GM12878 (cell line): ENCODE data around the gene TRAPPC6A. TPM values are rescaled to one million over a fixed set of nuclear protein-coding genes. Genes with fewer than 3 reads are reported as not detected.
A peak's percentile ranks its signal among the peaks of the same experiment; 100 is the strongest.

ENCODE experiments used
- ATAC-seq: fragments of 200-7000 bp; cut with Tn5 transposase; 3 replicates; pipeline ENCODE4 v1.9.1; 2020; ENCODE audit warnings: mild to moderate bottlenecking, moderate library complexity
- BruUV-seq: library from RNA; stranded (reverse); fragments of 400-500 nt; replicated peaks from 2 replicates; lab custom pipeline; 2021; lab: Mats Ljungman, UMichigan
- CTCF ChIA-PET: fragments of 300-600 bp; sonication (Branson Sonifier 250); formaldehyde crosslinking; extraction: SDS; loops from one replicate; lab custom pipeline; 2021; ENCODE audit warnings: inconsistent platforms; lab: Yijun Ruan, JAX
- POLR2A ChIA-PET: fragments of 350-600 bp; formaldehyde crosslinking; extraction: SDS; loops from one replicate; lab custom pipeline; 2021; ENCODE audit warnings: inconsistent platforms; lab: Charles Lee
- RAD21 ChIA-PET: fragments of 300-600 bp; sonication (Branson Sonifier 250); formaldehyde crosslinking; loops from one replicate; lab custom pipeline; 2023; ENCODE audit warnings: antibody characterized with exemption; ENCODE audit not compliant: unreplicated experiment; lab: Charles Lee
- SMC1A ChIA-PET: fragments of 300-600 bp; sonication (Branson Sonifier 250); formaldehyde crosslinking; loops from one replicate; lab custom pipeline; 2023; ENCODE audit not compliant: unreplicated experiment, uncharacterized antibody; lab: Charles Lee
- DNase-seq: peaks from one replicate; pipeline ENCODE4 v3.0.0-alpha.2; 2011; ENCODE audit warnings: low read depth, low spot score
- FAIRE-seq: peaks from 3 replicates; lab custom pipeline; 2011; peaks lifted over from hg19 to GRCh38; lab: Jason Lieb, UNC
- H2AFZ ChIP-seq: 2 replicates; pipeline ENCODE4 v1.6.0; 2011; ENCODE audit warnings: low read depth, low read length, control low read depth; ENCODE audit not compliant: control insufficient read depth
- H3K27ac ChIP-seq: 2 replicates; pipeline ENCODE4 v1.5.1; 2011; ENCODE audit warnings: control low read depth; ENCODE audit not compliant: control insufficient read depth, insufficient read depth
- H3K27me3 ChIP-seq, 2 experiments: replicated peaks in 1 of 2; 2 replicates each; pipeline versions ENCODE4 v1.6.0 to v1.6.1; 2011; ENCODE audit warnings: low read length in 1 of 2; ENCODE audit not compliant: control insufficient read depth in 2 of 2, insufficient read depth in 2 of 2
- H3K36me3 ChIP-seq, 2 experiments: 2 replicates each; pipeline ENCODE4 v1.5.1; 2011; ENCODE audit warnings: low read length in 1 of 2; ENCODE audit not compliant: control insufficient read depth in 2 of 2, insufficient read depth in 2 of 2
- H3K4me1 ChIP-seq: 2 replicates; pipeline ENCODE4 v1.6.1; 2011; ENCODE audit warnings: mild to moderate bottlenecking, low read length, moderate library complexity, mixed read lengths; ENCODE audit not compliant: control insufficient read depth, insufficient read depth
- H3K4me2 ChIP-seq: 2 replicates; pipeline ENCODE4 v1.6.0; 2011; ENCODE audit warnings: control low read depth; ENCODE audit not compliant: control insufficient read depth, insufficient read depth
- H3K4me3 ChIP-seq: fragments of 200-600 bp; sonication (generic); 2 replicates; pipeline ENCODE4 v1.5.1; 2016
- H3K79me2 ChIP-seq: 2 replicates; pipeline ENCODE4 v1.6.0; 2011; ENCODE audit warnings: low read length; ENCODE audit not compliant: control insufficient read depth, insufficient read depth
- H3K9ac ChIP-seq: 2 replicates; pipeline ENCODE4 v1.8.0; 2011; ENCODE audit warnings: low read length, control low read depth, mixed read lengths; ENCODE audit not compliant: control insufficient read depth, insufficient read depth
- H3K9me3 ChIP-seq: replicated peaks from 3 replicates; pipeline ENCODE4 v1.5.1; 2011; ENCODE audit warnings: mild to moderate bottlenecking, low read length; ENCODE audit not compliant: control insufficient read depth, insufficient read depth
- H4K20me1 ChIP-seq: 2 replicates; pipeline ENCODE4 v1.6.0; 2011; ENCODE audit not compliant: control insufficient read depth, insufficient read depth
- FOXM1 ChIP-seq: IDR thresholded peaks from 2 replicates; pipeline ENCODE4 v1.6.1; 2012; ENCODE audit warnings: low read depth, mild to moderate bottlenecking, inconsistent platforms, low read length, moderate library complexity
- JUND ChIP-seq: IDR thresholded peaks from 2 replicates; pipeline ENCODE4 v1.6.1; 2012; ENCODE audit warnings: low read depth, mild to moderate bottlenecking, low read length, improper control_type of control experiment, moderate library complexity
- MTA3 ChIP-seq: IDR thresholded peaks from 2 replicates; pipeline ENCODE4 v1.6.1; 2012; ENCODE audit warnings: low read length, inconsistent platforms, borderline replicate concordance
- RUNX3 ChIP-seq: IDR thresholded peaks from 2 replicates; pipeline ENCODE4 v1.6.1; 2012; ENCODE audit warnings: low read length, inconsistent platforms
- TCF3 ChIP-seq: IDR thresholded peaks from 2 replicates; pipeline ENCODE4 v1.6.1; 2012; ENCODE audit warnings: low read depth, mild to moderate bottlenecking, low read length, borderline replicate concordance; ENCODE audit not compliant: insufficient read depth
- WGBS: methylation state at CpG from one replicate; pipeline ENCODE4 v1.1.6; 2016; ENCODE audit warnings: low lambda C conversion rate; ENCODE audit not compliant: insufficient replicate concordance, insufficient coverage; ENCODE audit errors: missing lambda C conversion rate; 5-methylcytosine and 5-hydroxymethylcytosine counted together
- in situ Hi-C: fragments of 300-500 bp; cut with MboI; formaldehyde crosslinking; loops from 9 replicates; pipeline ENCODE4 v1.14.3; 2018; ENCODE audit warnings: mixed read lengths
- intact Hi-C: fragments of 100-400 bp; cut with micrococcal nuclease; formaldehyde crosslinking; loops from one replicate; pipeline ENCODE4 v1.14.2; 2022; ENCODE audit not compliant: unreplicated experiment
- polyA plus RNA-seq, 11 experiments: library from polyadenylated mRNA; depleted of rRNA in 4 of 11; unstranded in 6 of 11; stranded (reverse) in 5 of 11; fragments of >200 nt; fragmentation: Nextera tagmentation in 4 of 11; fragmentation: Illumina TruSeq in 1 of 11; extraction: Ambion mirVana in 4 of 11; extraction: Trizol in 1 of 11; gene quantifications; 1 replicate in 1 of 11; 2 replicates in 10 of 11; pipeline versions ENCODE4 v1.2.1 to v1.2.3, GENCODE V29; 2011 to 2016; ENCODE audit warnings: inconsistent platforms in 2 of 11, missing spikeins in 2 of 11, low read depth in 1 of 11
- total RNA-seq, 4 experiments: library from RNA; depleted of rRNA in 3 of 4; stranded (reverse); fragments of >200 nt in 3 of 4; fragmentation: Illumina TruSeq in 1 of 4; extraction: Trizol in 1 of 4; gene quantifications; 2 replicates each; pipeline versions ENCODE4 v1.2.1 to v1.2.3, GENCODE V29; 2013 to 2021
- TF ChIP-seq, protein P1 (sequence below): IDR thresholded peaks from 2 replicates; pipeline ENCODE4 v1.6.1; 2011; ENCODE audit warnings: borderline replicate concordance, low read depth, mild to moderate bottlenecking, moderate library complexity, low read length; ENCODE audit not compliant: insufficient read depth, poor library complexity, severe bottlenecking
- TF ChIP-seq, protein P2 (sequence below): fragments of 450-650 bp; formaldehyde crosslinking; IDR thresholded peaks from 2 replicates; pipeline ENCODE4 v1.4.0; 2022; ENCODE audit warnings: mild to moderate bottlenecking, moderate library complexity
- TF ChIP-seq, protein P3 (sequence below): IDR thresholded peaks from 2 replicates; pipeline ENCODE4 v1.6.1; 2011; ENCODE audit warnings: low read depth, mild to moderate bottlenecking, low read length, moderate library complexity, borderline replicate concordance; ENCODE audit errors: extremely low read depth
- TF ChIP-seq, protein P4 (sequence below): IDR thresholded peaks from 2 replicates; pipeline ENCODE4 v1.6.1; 2011; ENCODE audit warnings: borderline replicate concordance, low read depth, mild to moderate bottlenecking, moderate library complexity, mixed read lengths, low read length; ENCODE audit not compliant: insufficient read depth; ENCODE audit errors: extremely low read length

Gene TRAPPC6A
- total and polyA plus RNA-seq, 10 of the 15 experiments (the other 5 are each of a cell fraction or from before 2014, with no cell fraction given) = 1.8 to 83.9 (median 35.8) TPM

DNA sequence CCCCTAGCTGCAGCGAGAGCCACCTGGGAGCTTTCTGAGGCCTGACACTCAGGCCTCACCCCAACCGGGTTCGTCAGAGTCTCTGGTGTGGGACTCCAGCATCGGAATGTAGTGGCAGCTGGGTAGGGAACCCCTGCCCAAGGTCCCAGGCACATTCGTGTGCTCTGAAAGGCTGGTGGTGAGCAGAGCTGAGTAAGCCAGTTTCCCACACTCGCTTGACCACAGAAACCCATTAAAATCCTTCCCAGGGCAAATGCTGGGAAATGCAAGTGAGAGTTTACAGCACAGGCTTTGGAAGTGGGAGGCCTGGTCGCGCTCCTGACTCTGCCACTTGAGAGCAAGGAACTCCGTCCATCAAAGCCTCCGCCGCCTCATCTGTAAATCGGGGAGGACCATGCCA, 4.2 kb downstream of the TRAPPC6A start:
- no peak overlapping the region for H3K9ac ChIP-seq
- H3K4me1 ChIP-seq = peaks cover 16% of the 10 kb centered on the region
- H3K36me3 ChIP-seq = no peaks in the 10 kb centered on the region
- peak overlapping the region; percentile 37 for H2AFZ ChIP-seq
- no peaks in the 10 kb centered on the region for H3K9me3 ChIP-seq
- TF ChIP-seq, protein P1, sequence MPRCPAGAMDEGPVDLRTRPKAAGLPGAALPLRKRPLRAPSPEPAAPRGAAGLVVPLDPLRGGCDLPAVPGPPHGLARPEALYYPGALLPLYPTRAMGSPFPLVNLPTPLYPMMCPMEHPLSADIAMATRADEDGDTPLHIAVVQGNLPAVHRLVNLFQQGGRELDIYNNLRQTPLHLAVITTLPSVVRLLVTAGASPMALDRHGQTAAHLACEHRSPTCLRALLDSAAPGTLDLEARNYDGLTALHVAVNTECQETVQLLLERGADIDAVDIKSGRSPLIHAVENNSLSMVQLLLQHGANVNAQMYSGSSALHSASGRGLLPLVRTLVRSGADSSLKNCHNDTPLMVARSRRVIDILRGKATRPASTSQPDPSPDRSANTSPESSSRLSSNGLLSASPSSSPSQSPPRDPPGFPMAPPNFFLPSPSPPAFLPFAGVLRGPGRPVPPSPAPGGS = no peak
- TF ChIP-seq RUNX3 = peak; percentile 48; the same call in 1 of the 2 replicates
- in situ Hi-C loops = no loop called here
- no peak overlapping the region for H3K4me3 ChIP-seq
- 73% methylated on average over 12 of the region's 12 CpGs for WGBS
- ATAC-seq = no peak
- ChIA-PET SMC1A (no interaction called here), CTCF (no interaction called here), POLR2A (interaction anchor here (0.5 to 1.0 kb wide), 2 partner anchors 9 to 134 kb away, joined by 3 to 4 read pairs; no protein-coding TSS in a partner anchor), RAD21 (no interaction called here)
- peaks cover 12% of the 10 kb centered on the region for H3K79me2 ChIP-seq
- intact Hi-C loops = no loop called here
- no peak for DNase-seq
- H3K27ac ChIP-seq = peak overlapping the region; percentile 48; the same call in 1 of the 2 replicates
- no peaks in the 10 kb centered on the region for H4K20me1 ChIP-seq
- BruUV-seq = no TSS peak
- no peak for FAIRE-seq
- H3K4me2 ChIP-seq = no peak overlapping the region; the same call in 1 of the 2 replicates
- H3K27me3 ChIP-seq = no peaks in the 10 kb centered on the region

DNA sequence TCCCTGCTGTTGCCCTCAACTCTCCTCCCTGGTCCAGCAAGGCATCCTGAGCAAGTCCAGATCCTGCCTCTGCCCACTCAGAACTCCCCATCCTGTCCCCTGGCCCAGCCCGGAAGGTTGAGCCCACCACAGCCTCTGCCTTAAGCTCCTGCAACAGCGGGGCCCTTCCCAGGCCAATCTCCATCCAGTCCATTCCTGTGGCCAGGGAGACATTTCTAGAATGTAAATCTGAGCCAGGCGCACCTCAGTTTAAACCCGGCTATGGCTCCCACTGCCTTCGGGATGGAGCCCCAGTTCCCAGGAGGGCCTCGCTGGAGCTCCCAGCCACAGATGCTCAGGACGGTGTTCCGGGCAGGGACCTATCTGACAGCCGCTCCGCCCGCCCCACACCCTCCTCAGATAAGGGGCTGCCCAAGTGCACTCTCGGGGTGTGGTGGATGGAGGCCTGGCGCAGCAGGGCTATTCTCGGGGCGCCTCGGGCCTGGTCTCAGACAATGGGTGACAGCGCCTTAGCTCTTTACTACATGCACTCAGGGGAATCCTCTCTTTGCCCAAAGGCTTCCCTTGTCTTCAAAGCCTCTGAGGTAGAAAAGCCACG, 5.3 kb downstream of the TRAPPC6A start:
- in situ Hi-C loops = no loop called here
- CTCF ChIA-PET = no interaction called here
- Histone ChIP-seq H3K4me3 (no peak overlapping the region), H3K27me3 (no peaks in the 10 kb centered on the region), H3K79me2 (peaks cover 8% of the 10 kb centered on the region), H3K27ac (no peak overlapping the region), H3K9me3 (no peaks in the 10 kb centered on the region), H4K20me1 (no peaks in the 10 kb centered on the region), H2AFZ (no peak overlapping the region), H3K4me1 (peaks cover 16% of the 10 kb centered on the region), H3K4me2 (peak overlapping the region; percentile 38; the same call in 1 of the 2 replicates), H3K36me3 (no peaks in the 10 kb centered on the region), H3K9ac (no peak overlapping the region)
- RAD21 ChIA-PET = no interaction called here
- intact Hi-C loops = no loop called here
- SMC1A ChIA-PET = no interaction called here
- BruUV-seq = no TSS peak
- no peak for ATAC-seq
- 97% methylated on average over 17 of the region's 18 CpGs for WGBS
- FAIRE-seq = no peak
- no peak for DNase-seq
- POLR2A ChIA-PET = no interaction called here
- TF ChIP-seq, protein P2, sequence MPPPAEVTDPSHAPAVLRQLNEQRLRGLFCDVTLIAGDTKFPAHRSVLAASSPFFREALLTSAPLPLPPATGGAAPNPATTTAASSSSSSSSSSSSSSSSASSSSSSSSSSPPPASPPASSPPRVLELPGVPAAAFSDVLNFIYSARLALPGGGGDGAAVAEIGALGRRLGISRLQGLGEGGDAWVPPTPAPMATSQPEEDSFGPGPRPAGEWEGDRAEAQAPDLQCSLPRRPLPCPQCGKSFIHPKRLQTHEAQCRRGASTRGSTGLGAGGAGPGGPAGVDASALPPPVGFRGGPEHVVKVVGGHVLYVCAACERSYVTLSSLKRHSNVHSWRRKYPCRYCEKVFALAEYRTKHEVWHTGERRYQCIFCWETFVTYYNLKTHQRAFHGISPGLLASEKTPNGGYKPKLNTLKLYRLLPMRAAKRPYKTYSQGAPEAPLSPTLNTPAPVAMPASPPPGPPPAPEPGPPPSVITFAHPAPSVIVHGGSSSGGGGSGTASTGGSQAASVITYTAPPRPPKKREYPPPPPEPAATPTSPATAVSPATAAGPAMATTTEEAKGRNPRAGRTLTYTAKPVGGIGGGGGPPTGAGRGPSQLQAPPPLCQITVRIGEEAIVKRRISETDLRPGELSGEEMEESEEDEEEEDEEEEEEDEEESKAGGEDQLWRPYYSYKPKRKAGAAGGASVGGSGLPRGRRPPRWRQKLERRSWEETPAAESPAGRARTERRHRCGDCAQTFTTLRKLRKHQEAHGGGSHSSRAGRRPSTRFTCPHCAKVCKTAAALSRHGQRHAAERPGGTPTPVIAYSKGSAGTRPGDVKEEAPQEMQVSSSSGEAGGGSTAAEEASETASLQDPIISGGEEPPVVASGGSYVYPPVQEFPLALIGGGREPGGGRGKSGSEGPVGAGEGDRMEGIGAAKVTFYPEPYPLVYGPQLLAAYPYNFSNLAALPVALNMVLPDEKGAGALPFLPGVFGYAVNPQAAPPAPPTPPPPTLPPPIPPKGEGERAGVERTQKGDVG (CRISPR knock-in tag) = no peak
- TF ChIP-seq, protein P3, sequence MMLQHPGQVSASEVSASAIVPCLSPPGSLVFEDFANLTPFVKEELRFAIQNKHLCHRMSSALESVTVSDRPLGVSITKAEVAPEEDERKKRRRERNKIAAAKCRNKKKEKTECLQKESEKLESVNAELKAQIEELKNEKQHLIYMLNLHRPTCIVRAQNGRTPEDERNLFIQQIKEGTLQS = no peak
- no peak for TF ChIP-seq FOXM1
- TF ChIP-seq JUND = no peak
- TF ChIP-seq TCF3 = no peak
- TF ChIP-seq, protein P4, sequence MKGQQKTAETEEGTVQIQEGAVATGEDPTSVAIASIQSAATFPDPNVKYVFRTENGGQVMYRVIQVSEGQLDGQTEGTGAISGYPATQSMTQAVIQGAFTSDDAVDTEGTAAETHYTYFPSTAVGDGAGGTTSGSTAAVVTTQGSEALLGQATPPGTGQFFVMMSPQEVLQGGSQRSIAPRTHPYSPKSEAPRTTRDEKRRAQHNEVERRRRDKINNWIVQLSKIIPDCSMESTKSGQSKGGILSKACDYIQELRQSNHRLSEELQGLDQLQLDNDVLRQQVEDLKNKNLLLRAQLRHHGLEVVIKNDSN = no peak
- TF ChIP-seq MTA3 = no peak
